HEK293T (cell line): ENCODE measurements around the gene TNNI3.

Experiments used
- BHLHE40 ChIP-seq: fragments of 450-650 bp; IDR thresholded peaks from 2 replicates; pipeline ENCODE4 v1.6.1; 2016; ENCODE audit warnings: mild to moderate bottlenecking, moderate library complexity, borderline replicate concordance
- ELF4 ChIP-seq: fragments of 450-650 bp; IDR thresholded peaks from 2 replicates; pipeline ENCODE4 v1.6.1; 2017; ENCODE audit warnings: antibody characterized with exemption
- FOXK2 ChIP-seq: fragments of 450-650 bp; IDR thresholded peaks from 2 replicates; pipeline ENCODE4 v1.6.1; 2016; ENCODE audit warnings: mild to moderate bottlenecking
- FOXM1 ChIP-seq: fragments of 450-650 bp; IDR thresholded peaks from 2 replicates; pipeline ENCODE4 v1.6.1; 2017; ENCODE audit warnings: mild to moderate bottlenecking, borderline replicate concordance
- NFRKB ChIP-seq: fragments of 450-650 bp; IDR thresholded peaks from 2 replicates; pipeline ENCODE4 v1.6.1; 2016; ENCODE audit warnings: mild to moderate bottlenecking, moderate library complexity
- SP1 ChIP-seq: fragments of 450-650 bp; IDR thresholded peaks from 2 replicates; pipeline ENCODE4 v1.6.1; 2017
- TF ChIP-seq, protein P1 (sequence below): fragments of 450-650 bp; IDR thresholded peaks from 2 replicates; pipeline ENCODE4 v1.6.1; 2016

DNA sequence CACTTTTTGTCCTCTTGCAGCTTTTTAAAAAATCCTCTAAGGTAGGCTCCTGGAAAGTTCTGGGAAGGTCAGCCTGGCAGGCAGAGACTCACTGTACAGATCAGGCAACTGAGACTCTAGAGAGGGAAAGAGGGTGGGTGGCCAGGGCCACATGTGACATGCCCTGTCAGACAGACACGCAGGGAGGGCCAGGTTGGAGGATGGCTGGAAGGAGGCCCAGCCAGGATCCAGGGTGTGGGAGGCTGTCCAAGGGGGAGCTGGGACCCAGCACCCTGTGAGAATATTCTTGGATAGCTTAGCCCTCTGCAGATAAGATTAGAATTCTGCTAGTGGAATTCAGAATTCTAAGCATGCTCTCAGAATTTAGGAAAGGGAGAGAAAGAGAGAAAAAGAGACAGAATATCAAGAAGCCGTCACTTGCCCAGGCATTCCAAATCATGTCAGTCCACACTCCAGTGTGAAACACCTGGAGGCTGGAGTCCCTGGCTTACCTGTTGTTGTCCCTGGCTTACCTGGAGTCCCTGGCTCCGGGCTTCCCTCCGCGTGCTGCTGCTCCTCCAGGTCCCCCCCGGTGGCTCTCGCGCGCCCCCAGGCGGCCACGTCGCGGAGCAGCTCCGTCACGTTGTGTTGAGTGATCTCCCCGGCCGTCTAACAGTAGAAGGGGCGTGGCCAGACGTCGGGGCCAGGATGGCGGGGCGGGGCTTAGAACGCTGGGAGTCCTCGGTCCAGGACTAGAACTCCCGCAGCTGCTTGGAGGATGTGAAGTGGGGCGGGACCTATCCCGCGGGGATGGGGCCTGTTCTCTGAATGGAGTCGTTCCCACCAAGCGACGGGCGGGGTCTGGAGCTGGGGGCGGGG is 2.8 kb upstream of the TNNI3 start:
- no peak for TF ChIP-seq SP1
- no peak for TF ChIP-seq FOXK2
- no peak for TF ChIP-seq BHLHE40
- TF ChIP-seq ELF4: no peak
- no peak for TF ChIP-seq NFRKB
- no peak for TF ChIP-seq FOXM1
- TF ChIP-seq, protein P1, sequence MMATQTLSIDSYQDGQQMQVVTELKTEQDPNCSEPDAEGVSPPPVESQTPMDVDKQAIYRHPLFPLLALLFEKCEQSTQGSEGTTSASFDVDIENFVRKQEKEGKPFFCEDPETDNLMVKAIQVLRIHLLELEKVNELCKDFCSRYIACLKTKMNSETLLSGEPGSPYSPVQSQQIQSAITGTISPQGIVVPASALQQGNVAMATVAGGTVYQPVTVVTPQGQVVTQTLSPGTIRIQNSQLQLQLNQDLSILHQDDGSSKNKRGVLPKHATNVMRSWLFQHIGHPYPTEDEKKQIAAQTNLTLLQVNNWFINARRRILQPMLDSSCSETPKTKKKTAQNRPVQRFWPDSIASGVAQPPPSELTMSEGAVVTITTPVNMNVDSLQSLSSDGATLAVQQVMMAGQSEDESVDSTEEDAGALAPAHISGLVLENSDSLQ: peak; percentile 71
